Lower lobe of right lung (tissue), 2 donors: Measurements from ENCODE around the gene CASP4. TPM values are rescaled to one million over a fixed set of nuclear protein-coding genes. Genes with fewer than 3 reads are reported as not detected.

Experiments
- ATAC-seq, 2 donors: fragments of 200-7000 bp; cut with Tn5 transposase; one replicate each; pipeline ENCODE4 v1.9.1; 2020 to 2022; ENCODE audit warnings: mild to moderate bottlenecking in 2 of 2, moderate library complexity in 2 of 2
- DNase-seq: peaks from one replicate; pipeline ENCODE4 v3.0.0-alpha.2; 2020
- H3K27ac ChIP-seq: fragments of 200-600 bp; one replicate; pipeline ENCODE4 v1.8.0; 2022
- H3K27me3 ChIP-seq: fragments of 200-600 bp; one replicate; pipeline ENCODE4 v1.8.0; 2022; ENCODE audit warnings: low read depth
- H3K36me3 ChIP-seq: fragments of 200-600 bp; one replicate; pipeline ENCODE4 v1.8.0; 2022; ENCODE audit warnings: mild to moderate bottlenecking
- H3K4me1 ChIP-seq: fragments of 200-600 bp; one replicate; pipeline ENCODE4 v1.8.0; 2022
- H3K4me3 ChIP-seq: fragments of 200-600 bp; one replicate; pipeline ENCODE4 v1.8.0; 2022; ENCODE audit warnings: mild to moderate bottlenecking
- H3K9me3 ChIP-seq: fragments of 200-600 bp; one replicate; pipeline ENCODE4 v1.8.0; 2022
- intact Hi-C: fragments of 100-400 bp; cut with DNase I; formaldehyde crosslinking; loops from one replicate; pipeline ENCODE4 v1.11.0; 2022
- total RNA-seq: library from RNA; stranded (reverse); fragmentation: NEBNext Ultra II Directional; extraction: Animal tissue kit (Norgen Biotek cat#: 25700); gene quantifications from one replicate; pipeline ENCODE4 v1.2.1, GENCODE V29; 2021
- TF ChIP-seq, protein P1 (sequence below): fragments of 200-600 bp; IDR thresholded peaks from one replicate; pipeline ENCODE4 v1.8.0; 2022; ENCODE audit warnings: antibody characterized with exemption, mild to moderate bottlenecking
- donor health status: DM: no; HTN: yes; CAD: no; lungs with severe emphysema.

CASP4 gene
- total RNA-seq, 1 donor from 2014 or later: 113 TPM

DNA sequence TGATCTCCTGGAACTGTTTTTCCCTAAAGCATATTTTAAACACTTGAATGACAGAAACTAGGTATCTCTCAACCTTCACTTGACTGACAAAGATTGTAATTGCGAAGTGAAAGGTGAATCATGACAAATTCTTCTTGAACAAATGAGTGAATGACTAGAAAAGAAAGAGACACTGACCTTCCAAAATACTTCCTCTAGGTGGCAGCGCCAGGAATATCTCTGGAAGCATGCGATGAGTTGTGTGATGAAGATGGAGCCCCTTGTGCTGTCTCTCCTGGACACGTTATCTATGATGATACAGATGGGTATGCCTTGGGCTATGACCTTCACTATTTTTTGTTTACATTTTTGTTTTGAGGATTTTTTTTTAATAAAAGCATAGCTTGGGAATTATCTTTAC, 63.1 kb downstream of the CASP4 start:
- intact Hi-C loops: no loop called here
- Histone ChIP-seq H3K9me3 (no peaks in the 10 kb centered on the region), H3K27ac (no peak overlapping the region), H3K36me3 (peaks cover 5% of the 10 kb centered on the region), H3K4me3 (no peak overlapping the region), H3K27me3 (no peaks in the 10 kb centered on the region), H3K4me1 (no peaks in the 10 kb centered on the region)
- no peak for DNase-seq
- no peak for ATAC-seq
- TF ChIP-seq, protein P1, sequence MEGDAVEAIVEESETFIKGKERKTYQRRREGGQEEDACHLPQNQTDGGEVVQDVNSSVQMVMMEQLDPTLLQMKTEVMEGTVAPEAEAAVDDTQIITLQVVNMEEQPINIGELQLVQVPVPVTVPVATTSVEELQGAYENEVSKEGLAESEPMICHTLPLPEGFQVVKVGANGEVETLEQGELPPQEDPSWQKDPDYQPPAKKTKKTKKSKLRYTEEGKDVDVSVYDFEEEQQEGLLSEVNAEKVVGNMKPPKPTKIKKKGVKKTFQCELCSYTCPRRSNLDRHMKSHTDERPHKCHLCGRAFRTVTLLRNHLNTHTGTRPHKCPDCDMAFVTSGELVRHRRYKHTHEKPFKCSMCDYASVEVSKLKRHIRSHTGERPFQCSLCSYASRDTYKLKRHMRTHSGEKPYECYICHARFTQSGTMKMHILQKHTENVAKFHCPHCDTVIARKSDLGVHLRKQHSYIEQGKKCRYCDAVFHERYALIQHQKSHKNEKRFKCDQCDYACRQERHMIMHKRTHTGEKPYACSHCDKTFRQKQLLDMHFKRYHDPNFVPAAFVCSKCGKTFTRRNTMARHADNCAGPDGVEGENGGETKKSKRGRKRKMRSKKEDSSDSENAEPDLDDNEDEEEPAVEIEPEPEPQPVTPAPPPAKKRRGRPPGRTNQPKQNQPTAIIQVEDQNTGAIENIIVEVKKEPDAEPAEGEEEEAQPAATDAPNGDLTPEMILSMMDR: no peak

DNA sequence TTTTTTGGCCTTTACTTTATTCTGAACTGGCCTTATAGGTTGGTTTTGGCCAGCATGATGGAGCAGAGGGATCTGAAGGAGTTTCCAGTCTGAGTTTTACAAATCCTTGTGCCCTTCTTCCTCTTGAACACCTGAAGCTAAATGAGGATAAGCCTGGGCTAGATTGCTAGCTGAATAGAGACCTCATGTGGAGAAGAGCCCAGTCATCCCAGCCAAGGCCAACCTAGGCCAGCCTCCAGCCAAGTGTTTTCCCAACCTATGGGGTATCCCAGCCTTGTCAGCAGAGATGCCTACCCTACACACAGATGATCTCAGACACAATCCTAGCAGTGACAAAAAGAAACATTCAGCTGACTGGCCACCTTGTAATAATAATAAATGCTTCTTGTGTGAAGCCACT, 69.1 kb downstream of the CASP4 start:
- intact Hi-C loops: no loop called here
- H3K36me3 ChIP-seq: no peaks in the 10 kb centered on the region
- no peak overlapping the region for H3K4me3 ChIP-seq
- no peaks in the 10 kb centered on the region for H3K9me3 ChIP-seq
- TF ChIP-seq, protein P1: no peak
- ATAC-seq (no peak), DNase-seq (no peak)
- H3K27ac ChIP-seq: peak overlapping the region; percentile 75
- no peaks in the 10 kb centered on the region for H3K27me3 ChIP-seq
- no peaks in the 10 kb centered on the region for H3K4me1 ChIP-seq

DNA sequence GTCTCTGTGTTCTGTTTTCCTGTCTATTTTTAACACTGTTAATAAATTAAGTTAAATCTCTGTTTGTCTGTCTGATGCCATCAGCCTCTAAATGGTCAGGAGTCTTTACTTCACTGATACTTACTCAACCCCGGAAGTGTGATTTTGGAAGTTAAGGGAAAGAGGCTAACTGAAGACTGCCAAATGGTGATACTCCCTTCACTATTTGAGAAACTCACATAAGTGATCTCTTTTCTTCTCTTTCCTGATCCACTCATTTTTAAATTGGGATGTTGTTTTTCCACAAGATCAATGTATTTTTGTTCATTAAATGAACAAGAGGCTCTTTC, 69.7 kb downstream of the CASP4 start:
- H3K27ac ChIP-seq: peak overlapping the region; percentile 75
- H3K9me3 ChIP-seq: no peaks in the 10 kb centered on the region
- TF ChIP-seq, protein P1: no peak
- peak overlapping the region; percentile 39 for H3K4me3 ChIP-seq
- no peaks in the 10 kb centered on the region for H3K4me1 ChIP-seq
- ATAC-seq: peak in 1 of 2 donors; percentile 36
- DNase-seq: no peak
- intact Hi-C loops: no loop called here
- H3K27me3 ChIP-seq: no peaks in the 10 kb centered on the region
- H3K36me3 ChIP-seq: no peaks in the 10 kb centered on the region

GRCh38 chr11:104897891-104898684, 70.3 kb downstream of the CASP4 start, which contains the start of gene CASP12:
Gene CASP12, minus strand, starts transcription at chr11:104898460.
- H3K4me3 ChIP-seq: peak within 1 kb of the TSS; percentile 39
- TF ChIP-seq, protein P1: no peak
- H3K27ac ChIP-seq: peak within 1 kb of the TSS; percentile 75
- no peaks in the 10 kb centered on the region for H3K9me3 ChIP-seq
- intact Hi-C loops: no loop called here
- DNase-seq (no peak), ATAC-seq (peak in 1 of 2 donors; percentile 53)
- H3K27me3 ChIP-seq: no peaks in the 10 kb centered on the region
- H3K4me1 ChIP-seq: no peaks in the 10 kb centered on the region
- no peaks in the 10 kb centered on the region for H3K36me3 ChIP-seq

DNA sequence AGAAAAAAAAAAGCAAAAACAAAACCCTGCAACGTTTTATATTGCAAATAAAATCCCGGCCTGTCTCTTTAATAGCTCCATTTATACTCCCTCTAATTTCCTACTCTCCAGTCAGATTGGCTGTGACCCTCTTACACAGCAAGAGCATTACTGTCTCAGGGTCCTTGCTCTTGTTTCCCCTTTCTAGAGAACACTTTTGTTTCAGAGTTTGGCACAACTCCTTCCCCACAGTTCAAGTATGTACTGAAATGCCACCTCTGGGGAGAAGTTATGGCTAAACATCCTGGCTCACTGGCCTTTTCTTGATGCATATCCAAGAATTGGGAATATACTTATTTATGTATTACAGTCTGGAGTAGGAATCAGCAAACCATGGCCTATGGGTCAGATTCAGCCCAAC, 72.7 kb downstream of the CASP4 start:
- H3K27me3 ChIP-seq: no peaks in the 10 kb centered on the region
- no peak overlapping the region for H3K4me3 ChIP-seq
- intact Hi-C loops: no loop called here
- TF ChIP-seq, protein P1: no peak
- peaks cover 7% of the 10 kb centered on the region for H3K4me1 ChIP-seq
- ATAC-seq (no peak), DNase-seq (no peak)
- H3K36me3 ChIP-seq: no peaks in the 10 kb centered on the region
- peak overlapping the region; percentile 15 for H3K27ac ChIP-seq
- no peaks in the 10 kb centered on the region for H3K9me3 ChIP-seq
